ENCODE data around the gene ZBTB22. TPM values are rescaled to one million over a fixed set of nuclear protein-coding genes. Genes with fewer than 3 reads are reported as not detected.

Gene ZBTB22
- polyA plus RNA-seq, 3 donors: 8.9 to 13.5 (median 13.4) TPM

- peak overlapping the region; percentile 85 for H3K27ac ChIP-seq (ENCODE audit: low read depth, low read length)
- 0 to 1% (median 1%) methylated on average over 33 of the region's 33 CpGs for WGBS, 3 donors
These were observed 4.3 kb downstream of the ZBTB22 start for GRCh38 chr6:33313105-33313708.

- 2 to 9% (median 8%) methylated on average over 27 to 29 of the region's 29 CpGs for WGBS, 3 donors
- H3K27ac ChIP-seq (ENCODE audit: low read depth, low read length): no peak overlapping the region
These were observed 5.0 kb downstream of the ZBTB22 start for GRCh38 chr6:33312361-33313104.

- WGBS, 3 donors: 86 to 90% (median 86%) methylated on average over 4 of the region's 4 CpGs
- H3K27ac ChIP-seq (ENCODE audit: low read depth, low read length): no peak overlapping the region
These were observed 11.2 kb downstream of the ZBTB22 start for GRCh38 chr6:33306356-33306755.

- 63 to 89% (median 86%) methylated on average over 8 of the region's 8 CpGs for WGBS, 3 donors
- no peak overlapping the region for H3K27ac ChIP-seq (ENCODE audit: low read depth, low read length)
These were observed 12.5 kb downstream of the ZBTB22 start for GRCh38 chr6:33305052-33305451.

- WGBS, 3 donors: 87 to 90% (median 90%) methylated on average over 14 to 16 of the region's 16 CpGs
- no peak overlapping the region for H3K27ac ChIP-seq (ENCODE audit: low read depth, low read length)
These were observed 13.3 kb downstream of the ZBTB22 start for GRCh38 chr6:33304216-33304615.

- 84 to 92% (median 92%) methylated on average over 3 of the region's 3 CpGs for WGBS, 3 donors
- H3K27ac ChIP-seq (ENCODE audit: low read depth, low read length): no peak overlapping the region
These were observed 15.7 kb downstream of the ZBTB22 start for GRCh38 chr6:33301877-33302276.

GRCh38 chr6:33299237-33299944, 18.2 kb downstream of the ZBTB22 start:
- peak overlapping the region; percentile 92 for H3K27ac ChIP-seq (ENCODE audit: low read depth, low read length)
- 0% methylated on average over 54 of the region's 54 CpGs for WGBS, 3 donors

GRCh38 chr6:33298773-33299236, 18.7 kb downstream of the ZBTB22 start, which contains the start of gene RGL2:
RGL2 (minus strand) TSS chr6:33298942; CDS start chr6:33298610, 332 bp downstream.
- H3K27ac ChIP-seq (ENCODE audit: low read depth, low read length): peak within 1 kb of the TSS; percentile 92
- WGBS, 3 donors: 0% methylated on average over 29 to 34 of the region's 34 CpGs

- peak overlapping the region; percentile 92 for H3K27ac ChIP-seq (ENCODE audit: low read depth, low read length)
- 0 to 1% (median 1%) methylated on average over 37 to 42 of the region's 42 CpGs for WGBS, 3 donors
These were observed 19.4 kb downstream of the ZBTB22 start for GRCh38 chr6:33297956-33298772.

GRCh38 chr6:33297406-33297955, 20.1 kb downstream of the ZBTB22 start:
- H3K27ac ChIP-seq (ENCODE audit: low read depth, low read length): no peak overlapping the region
- WGBS, 3 donors: 6 to 15% (median 11%) methylated on average over 15 to 16 of the region's 16 CpGs

GRCh38 chr6:33296797-33297405, 20.6 kb downstream of the ZBTB22 start:
- H3K27ac ChIP-seq (ENCODE audit: low read depth, low read length): no peak overlapping the region
- 65 to 72% (median 68%) methylated on average over 12 of the region's 12 CpGs for whole genome bisulfite sequencing, 3 donors

- no peak overlapping the region for H3K27ac ChIP-seq (ENCODE audit: low read depth, low read length)
- WGBS, 3 donors: 86 to 90% (median 86%) methylated on average over 12 to 15 of the region's 15 CpGs
These were observed 21.7 kb downstream of the ZBTB22 start for GRCh38 chr6:33295621-33296369.

GRCh38 chr6:33294086-33294823, 23.3 kb downstream of the ZBTB22 start:
- WGBS, 3 donors: 54 to 71% (median 68%) methylated on average over 10 of the region's 10 CpGs
- no peak overlapping the region for H3K27ac ChIP-seq (ENCODE audit: low read depth, low read length)

- no peak overlapping the region for H3K27ac ChIP-seq (ENCODE audit: low read depth, low read length)
- WGBS, 3 donors: 83 to 87% (median 83%) methylated on average over 16 of the region's 16 CpGs
These were observed 24.4 kb downstream of the ZBTB22 start for GRCh38 chr6:33292996-33293682.

- no peak overlapping the region for H3K27ac ChIP-seq (ENCODE audit: low read depth, low read length)
- 65 to 71% (median 71%) methylated on average over 7 of the region's 7 CpGs for WGBS, 3 donors
These were observed 27.1 kb downstream of the ZBTB22 start for GRCh38 chr6:33290459-33290858.

- WGBS, 3 donors: 2 to 5% (median 4%) methylated on average over 14 of the region's 14 CpGs
- H3K27ac ChIP-seq (ENCODE audit: low read depth, low read length): no peak overlapping the region
These were observed 27.7 kb downstream of the ZBTB22 start for GRCh38 chr6:33289784-33290315.
